NCI-H1930 (cell line): ENCODE measurements around the gene CMIP.
"Not testable (repeated sequence)": the region's sequence is repeated elsewhere in the genome, so short reads cannot be mapped to it uniquely, and the experiment has no call there.

ENCODE experiments used
- DNase-seq, 2 experiments: peaks; one replicate each; lab custom pipeline; 2025; lab: John Stamatoyannopoulos, UW

CMIP gene

DNA sequence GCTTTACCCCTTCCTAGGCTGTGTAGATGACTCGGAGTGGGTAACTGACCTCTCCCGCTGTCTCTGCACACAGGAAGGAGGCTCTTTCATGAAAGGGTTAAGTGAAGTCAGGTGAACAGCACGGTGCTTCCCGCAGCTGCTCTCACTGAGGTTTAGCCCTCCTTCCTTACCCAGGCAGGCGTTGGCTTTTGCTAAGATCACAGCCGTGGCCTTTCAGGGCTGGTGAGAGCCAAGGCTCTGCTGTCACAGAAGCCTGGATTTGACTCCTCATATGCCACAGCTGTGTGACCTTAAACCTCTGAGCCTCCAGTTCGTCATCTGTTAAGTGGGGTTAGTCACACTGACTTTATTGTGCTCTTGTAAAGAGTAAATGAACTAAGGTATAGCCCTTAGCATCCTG is 243.6 kb downstream of the CMIP start:
- DNase-seq: no peak

DNA sequence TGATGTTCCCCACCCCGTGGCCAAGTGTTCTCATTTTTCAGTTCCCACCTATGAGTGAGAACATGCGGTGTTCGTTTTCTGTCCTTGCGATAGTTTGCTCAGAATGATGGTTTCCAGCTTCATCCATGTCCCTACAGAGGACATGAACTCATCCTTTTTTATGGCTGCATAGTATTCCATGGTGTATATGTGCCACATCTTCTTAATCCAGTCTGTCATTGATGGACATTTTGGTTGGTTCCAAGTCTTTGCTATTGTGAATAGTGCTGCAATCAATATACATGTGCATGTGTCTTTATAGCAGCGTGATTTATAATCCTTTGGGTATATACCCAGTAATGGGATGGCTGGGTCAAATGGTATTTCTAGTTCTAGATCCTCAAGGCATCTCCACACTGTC is 244.2 kb downstream of the CMIP start:
- DNase-seq: not testable (repeated sequence)

DNA sequence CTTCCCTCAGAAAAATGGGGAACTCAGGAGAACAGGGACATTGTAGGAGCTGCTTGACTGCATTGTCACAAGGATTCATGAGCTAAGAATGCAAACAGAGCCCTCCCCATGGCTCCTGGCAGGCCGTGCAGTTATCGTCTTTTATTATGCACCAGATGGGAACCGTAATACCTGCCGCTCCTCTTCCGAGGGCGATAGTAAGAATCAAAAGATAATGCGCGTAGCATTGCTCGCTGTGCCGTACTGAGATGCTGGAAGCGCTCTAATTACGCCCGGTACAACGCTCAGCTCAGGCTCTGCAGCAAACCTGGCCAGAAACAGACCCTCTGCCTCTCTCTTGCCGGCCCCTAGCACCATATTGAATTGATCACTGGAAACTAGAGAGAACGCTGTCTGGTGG is 247.4 kb downstream of the CMIP start:
- no peak for DNase-seq

DNA sequence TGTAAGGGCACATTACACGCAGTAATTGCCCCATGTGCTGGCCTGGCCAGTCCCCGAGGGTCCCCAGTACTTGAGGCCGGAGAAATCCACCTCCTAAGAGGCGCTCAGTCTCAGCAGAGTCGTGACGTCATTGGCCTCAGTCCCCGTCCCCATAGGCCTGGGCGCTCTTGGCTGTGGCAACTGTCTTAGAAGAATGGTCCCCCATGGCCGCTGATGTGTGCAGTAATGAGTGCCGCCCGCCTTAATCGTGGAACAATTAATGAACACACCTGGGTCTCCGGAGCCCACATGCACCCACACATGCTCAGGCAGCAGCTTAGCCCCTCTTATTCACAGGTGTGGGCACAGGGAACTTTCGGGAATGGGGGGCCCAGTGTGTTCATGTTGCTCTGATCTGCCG is 248.0 kb downstream of the CMIP start:
- no peak for DNase-seq

DNA sequence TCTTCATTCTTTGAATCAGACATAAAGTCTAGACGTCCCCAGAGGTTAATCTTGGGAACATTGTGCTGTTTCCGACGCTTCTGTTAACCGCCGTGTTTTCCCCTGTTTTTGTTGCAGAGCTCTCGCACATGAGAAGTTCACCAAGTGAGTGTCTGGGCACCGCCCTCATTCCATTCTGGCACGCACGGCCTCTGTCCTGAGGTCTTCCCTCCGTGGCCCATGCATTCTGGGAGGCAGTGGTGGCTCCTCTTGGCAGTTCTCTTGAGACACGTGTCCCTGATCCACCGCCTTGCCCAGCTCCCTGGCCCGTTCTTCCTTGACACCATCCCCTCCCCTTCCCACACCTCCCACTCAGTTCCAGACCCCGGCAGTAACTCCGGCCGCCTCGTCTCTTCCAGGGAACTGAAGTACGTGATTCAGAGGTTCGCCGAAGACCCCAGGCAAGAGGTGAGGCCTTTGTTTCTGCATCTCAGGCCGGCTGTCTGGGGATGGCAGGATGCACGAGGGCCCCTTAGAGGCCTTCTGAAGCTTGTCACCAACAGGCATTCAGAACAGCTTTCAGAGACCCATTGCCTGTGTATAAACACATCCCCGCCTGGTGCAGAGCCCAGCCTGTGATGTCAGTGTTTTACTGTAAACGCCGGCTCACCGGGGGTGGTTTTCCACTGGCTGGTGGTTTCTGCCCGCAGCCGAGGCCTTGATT is 248.6 kb downstream of the CMIP start:
- DNase-seq: no peak

DNA sequence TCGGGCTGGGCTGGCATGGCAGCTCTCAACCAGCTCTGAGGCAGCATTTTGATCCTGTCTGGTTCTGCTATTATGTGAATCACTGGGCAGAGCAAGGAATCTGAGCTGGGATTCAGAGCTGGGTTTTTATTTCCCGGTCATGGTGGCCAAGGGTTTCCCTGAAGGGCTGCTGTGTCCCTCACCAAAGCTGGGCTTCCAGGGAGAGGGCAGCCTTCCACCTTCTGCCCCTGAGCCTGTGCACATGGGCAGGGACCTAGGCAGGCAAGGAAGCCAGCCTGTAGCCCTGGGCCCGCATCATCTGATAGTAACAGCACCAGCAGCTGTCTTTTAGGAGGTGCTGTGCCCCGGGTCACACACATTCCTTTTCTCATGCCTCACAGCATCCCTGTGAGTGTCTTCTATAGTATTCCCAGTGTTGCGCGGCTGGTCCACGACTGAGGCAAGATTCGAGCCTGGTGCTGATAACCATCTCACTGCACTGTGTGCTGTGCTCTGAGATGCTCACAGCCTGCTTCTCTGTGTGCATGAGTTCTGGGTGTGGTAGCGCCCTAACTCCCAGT is 249.2 kb downstream of the CMIP start:
- DNase-seq: no peak

DNA sequence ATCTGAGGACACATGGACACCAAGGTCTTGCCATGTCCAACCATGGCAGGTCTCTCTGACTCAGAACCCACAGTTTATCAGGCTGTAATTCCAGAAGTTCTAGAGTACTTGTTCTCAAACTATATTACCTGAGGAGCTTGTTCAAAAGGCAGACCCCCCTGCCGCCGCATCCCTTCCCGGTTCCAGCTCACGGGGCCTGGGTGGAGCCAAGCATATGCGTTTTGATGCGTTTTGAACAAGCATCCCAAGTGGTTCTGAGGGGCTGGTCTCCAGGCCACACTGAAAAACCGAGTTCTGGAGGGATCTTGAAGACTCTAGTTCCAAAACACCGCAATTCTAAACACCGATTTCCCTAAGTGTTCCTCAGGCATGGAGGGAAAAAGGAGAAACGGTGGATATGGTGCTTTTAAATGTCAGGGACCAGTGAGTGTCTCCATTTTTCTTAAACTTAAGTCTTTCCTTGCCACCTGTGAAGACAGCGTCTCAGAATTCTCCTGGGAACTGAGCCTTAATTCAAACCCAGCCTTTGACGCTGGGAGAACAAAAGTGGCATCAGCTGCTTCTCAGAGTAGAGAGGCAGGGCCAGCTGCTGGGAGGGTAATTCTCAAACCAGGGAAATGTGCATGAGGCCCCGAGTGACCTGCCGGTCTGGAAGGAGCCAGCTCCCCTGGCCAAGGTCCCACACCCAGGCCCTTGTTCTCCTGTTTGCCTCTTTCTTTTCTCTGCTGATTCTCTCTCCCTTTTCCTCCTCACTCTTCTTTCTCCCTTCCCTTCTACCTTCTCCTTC is 250.1 kb downstream of the CMIP start:
- no peak for DNase-seq

DNA sequence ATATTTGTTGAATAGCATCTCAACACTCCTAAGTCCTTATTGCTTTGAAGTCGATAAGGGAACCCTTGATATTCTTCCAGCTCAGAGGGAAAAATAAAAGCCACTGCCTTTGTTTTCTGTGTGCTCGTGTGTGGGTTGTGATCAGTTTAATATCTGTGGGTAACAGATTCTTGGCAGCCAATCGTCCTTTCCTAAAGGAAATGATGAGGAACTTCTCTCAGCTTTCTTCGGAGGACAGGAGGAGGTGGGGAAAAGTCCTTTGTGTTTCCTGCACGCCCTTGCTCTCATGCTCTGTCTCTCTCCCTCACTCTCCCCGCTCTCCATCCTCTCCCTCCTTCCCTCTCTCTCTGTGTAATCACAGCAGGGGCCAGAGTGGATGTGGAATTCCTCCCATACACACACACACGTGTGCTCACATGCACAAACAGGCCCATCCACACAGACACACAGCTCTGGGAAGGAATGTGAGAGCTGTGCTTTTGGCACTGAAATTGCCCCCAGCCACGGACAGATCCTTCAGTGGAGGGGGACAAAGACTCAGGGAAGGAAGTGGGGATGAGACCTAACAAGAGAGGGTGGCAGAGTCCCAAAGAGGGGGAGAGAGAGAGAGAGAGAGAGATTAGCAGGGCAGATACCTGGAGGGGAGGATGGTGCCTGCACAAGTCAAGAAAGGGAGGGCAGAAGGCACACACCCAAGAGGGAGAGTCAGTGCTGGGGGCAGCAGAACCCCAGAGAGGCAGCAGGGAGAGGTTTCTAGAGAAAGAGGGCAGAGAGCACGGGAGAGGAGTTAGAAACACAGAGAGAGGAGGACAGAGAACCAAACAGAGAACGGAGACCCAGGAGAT is 250.9 kb downstream of the CMIP start:
- DNase-seq: no peak

DNA sequence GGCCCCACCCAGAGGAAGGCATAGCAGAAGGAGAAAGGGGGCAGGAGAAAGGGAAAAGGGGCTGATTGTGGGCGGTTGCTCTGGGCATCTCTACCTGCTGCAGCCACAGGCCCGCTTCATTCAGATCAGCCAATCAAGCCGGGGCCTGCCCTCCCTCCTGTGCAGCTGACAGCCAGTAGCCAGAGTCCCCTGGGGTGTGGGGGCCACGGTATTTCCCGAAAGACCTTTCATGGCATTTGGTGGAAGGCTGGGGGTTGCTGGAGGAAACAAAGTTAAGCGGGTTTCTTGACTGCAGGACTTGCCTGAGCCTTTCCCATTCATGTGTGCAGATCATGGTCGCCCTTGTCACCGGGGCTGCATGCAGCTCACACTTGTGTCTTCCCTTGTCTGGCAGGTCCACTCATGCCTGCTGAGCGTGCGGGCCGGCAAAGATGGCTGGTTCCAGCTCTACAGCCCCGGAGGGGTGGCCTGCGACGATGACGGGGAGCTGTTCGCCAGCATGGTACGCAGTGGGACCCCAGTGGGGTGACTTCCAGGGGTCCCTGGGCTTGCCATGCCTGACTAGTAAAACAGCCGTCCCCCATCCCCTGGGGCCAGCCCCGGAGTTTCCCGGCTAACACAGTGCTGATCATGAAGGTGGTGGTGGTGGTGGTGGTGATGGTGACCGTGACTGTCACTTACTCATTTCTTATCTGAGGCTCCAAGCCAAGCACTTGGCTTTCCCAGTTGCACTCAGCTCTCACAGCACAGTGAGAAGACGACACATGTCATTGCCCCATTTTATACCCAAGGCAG is 251.8 kb downstream of the CMIP start:
- no peak for DNase-seq

DNA sequence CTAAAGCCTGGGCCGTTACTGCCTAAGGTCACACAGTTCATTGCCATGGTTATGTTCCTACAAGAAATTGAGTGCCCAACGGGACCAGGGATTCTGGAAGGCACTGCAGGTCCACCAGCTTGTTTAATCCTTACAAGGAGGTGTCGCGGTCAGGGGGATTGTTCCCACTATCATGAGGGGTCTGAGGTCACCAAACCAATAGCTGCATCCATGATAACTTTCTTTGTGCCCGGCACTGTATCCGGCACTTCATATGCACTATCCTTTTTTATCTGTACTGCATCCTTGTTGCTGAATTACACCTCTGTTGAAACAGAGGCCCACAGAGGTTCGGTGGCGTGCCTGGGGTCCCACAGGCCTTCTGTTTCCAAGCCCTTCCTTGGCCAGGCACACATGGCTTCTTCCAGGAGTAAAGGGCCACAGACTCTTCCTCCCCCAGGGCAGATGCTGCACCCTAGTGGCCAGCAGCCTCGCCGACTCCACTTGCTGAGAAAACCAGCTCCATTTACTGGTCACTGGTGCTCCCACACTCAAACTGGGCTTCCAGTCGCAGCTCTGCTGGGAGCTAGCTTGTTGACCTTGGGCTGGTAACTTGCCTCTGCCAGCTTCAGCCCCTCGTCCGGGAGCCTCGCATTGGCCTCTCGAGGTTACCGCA is 252.5 kb downstream of the CMIP start:
- DNase-seq: no peak

DNA sequence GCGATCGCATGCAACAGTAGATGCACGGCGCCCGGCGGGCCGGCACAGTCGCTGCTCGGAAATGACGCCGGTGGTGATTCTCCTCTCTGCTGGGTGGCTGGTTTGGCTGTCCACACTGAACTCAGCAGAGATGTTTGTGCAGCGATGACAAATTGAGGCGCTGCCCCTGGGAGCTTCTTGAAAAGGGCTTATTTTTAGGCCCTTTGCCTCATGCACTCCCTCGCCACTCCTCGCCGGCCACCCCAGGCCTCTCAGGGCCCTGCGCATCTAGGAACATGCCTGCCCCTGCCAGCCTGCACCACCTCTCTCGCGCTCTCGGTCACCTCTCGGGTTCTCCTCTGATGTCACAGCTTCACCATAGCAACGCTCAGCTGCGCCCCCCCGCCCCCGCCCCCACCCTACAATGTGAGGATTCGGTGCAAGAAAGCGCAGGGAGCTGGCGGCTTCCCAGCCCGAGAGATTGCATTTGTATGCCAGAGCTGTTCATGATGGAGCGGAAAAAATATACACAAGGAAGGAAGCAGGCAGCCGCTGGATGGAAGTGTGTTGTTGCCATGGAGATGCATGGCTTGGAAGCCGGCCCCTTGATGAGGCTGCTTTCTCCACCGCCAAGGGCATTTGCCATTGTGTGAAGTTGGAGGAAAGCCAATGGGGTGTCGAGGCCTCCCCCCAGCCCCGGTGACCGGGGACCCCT is 253.2 kb downstream of the CMIP start:
- no peak for DNase-seq

DNA sequence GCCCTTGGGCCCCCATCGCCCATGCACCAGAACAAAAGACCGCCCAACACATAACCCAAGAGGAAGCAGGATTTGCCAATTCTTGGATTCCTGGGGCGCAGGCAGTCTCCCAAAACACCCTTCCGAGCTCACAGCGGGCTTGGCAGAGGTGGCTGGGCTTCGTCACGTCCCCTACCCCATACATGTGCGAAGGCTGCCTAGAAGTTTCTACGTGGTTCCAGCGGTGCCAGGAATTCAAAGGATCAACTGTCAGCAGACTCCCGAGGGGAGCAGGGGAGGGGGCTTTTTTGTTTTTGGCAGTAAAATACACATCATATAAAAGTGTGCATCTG is 253.7 kb downstream of the CMIP start:
- DNase-seq: no peak

DNA sequence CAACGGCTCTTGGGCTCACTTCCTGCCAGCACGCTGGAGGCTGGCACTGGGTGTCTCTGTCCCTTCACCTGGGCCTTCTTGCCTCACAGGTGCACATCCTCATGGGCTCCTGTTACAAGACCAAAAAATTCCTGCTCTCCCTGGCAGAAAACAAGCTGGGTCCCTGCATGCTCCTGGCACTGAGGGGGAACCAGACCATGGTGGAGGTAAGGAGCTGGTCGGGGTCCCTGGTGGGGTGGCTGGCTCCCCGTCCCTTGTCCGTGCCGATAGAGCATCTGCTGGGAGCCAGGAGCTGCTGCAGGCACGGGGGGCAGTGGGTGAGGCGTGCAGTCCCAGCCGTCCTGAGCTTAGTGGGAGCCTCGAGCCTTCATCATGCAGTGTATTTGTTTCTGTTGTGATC is 255.0 kb downstream of the CMIP start:
- DNase-seq: no peak

DNA sequence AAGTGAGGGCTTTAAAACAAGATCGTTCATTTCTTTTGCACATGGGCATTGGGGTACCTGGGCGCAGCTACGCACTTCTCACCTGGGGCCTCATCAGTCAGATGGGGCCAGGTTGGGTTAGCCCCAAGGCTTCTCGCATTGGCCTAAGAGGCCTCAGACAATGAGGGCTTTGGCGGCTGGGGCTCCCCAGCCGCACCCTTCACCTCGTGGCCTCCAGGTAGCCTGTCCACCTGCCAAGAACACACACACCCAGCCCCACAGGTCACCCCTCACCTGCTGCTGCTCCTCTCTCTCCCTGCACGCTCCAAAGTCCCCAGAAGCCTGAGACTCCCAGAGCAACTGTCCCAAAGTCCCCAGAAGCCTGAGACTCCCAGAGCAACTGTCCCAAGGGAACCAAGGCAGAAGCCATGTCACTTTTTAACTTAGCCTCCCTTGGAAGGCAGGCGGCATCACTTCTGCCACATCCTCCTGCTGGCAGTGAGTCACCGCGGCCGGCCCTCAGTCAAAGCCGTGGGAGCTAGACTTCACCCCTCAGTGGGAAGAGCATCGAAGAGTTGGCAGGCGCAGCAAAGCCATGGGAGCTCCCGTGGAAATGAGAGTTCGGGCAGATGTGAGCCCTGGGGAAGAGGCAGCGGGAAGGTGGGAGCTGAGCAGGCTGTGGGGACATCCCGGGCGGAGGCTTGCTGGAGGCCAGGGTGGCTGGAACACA is 255.6 kb downstream of the CMIP start:
- no peak for DNase-seq

DNA sequence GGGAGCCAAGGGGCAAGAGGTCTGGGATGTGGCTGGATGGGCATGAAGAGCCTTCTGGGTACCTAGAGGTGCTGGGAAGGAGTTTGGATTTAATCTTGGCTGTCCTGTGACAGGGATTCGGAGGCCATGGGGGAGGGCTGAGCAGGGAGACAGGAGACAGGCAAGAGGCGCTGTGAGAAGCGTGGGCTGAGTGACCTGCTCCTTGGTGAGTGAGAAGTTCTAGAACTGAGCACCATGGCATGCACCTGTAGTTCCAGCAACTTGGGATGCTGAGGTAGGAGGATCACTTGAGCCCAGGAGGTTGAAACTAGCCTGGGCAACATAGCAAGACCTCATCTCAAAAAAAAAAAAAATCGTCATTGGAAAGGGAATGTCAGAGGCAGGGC is 256.2 kb downstream of the CMIP start:
- DNase-seq: no peak

DNA sequence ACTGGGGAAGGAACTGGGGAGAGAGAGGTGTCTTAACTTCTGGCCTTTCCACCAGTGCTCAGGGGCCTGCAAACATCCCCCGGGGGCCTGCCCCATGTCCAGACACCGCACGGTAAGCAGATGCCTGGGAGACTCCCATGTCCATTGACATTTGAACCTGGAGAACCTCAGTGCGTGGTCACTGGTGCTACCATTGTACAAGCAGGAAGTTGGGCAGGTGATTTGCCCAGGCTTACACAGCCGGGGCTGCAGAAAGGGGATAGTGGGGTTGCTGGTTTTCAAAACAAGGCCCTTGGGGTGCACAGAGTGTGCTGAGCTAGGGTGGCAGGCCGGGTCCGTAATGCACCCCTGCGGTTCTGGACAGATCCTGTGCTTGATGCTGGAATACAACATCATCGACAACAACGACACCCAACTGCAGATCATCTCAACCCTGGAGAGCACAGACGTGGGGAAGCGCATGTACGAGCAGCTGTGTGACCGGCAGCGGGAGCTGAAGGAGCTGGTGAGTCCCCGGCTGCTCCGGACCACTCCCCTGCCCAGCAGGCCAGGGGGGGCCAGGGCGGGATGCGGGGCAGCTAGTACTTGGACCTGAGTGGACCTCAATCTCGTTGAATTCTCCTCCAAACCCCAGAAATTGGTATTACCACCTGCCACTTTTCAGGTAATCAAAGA is 256.8 kb downstream of the CMIP start:
- DNase-seq: no peak

DNA sequence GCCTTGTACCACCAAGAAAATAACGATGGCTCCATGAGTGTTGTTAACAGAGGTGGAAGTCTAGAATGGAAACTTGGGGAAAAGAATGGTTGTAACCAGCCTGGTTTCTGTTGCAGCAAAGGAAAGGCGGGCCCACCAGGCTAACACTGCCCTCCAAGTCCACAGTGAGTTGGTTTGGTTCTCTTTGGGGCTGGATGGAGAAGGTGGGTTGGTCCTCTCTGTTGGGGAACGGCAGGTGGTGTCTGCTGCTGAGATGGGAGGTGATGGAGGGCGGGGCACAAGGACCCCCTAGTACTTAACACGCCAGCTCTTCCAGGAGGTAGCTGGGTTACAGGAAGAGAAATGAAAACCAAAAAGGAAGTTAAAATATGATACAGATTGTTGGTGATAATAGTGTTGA is 257.9 kb downstream of the CMIP start:
- DNase-seq: no peak

DNA sequence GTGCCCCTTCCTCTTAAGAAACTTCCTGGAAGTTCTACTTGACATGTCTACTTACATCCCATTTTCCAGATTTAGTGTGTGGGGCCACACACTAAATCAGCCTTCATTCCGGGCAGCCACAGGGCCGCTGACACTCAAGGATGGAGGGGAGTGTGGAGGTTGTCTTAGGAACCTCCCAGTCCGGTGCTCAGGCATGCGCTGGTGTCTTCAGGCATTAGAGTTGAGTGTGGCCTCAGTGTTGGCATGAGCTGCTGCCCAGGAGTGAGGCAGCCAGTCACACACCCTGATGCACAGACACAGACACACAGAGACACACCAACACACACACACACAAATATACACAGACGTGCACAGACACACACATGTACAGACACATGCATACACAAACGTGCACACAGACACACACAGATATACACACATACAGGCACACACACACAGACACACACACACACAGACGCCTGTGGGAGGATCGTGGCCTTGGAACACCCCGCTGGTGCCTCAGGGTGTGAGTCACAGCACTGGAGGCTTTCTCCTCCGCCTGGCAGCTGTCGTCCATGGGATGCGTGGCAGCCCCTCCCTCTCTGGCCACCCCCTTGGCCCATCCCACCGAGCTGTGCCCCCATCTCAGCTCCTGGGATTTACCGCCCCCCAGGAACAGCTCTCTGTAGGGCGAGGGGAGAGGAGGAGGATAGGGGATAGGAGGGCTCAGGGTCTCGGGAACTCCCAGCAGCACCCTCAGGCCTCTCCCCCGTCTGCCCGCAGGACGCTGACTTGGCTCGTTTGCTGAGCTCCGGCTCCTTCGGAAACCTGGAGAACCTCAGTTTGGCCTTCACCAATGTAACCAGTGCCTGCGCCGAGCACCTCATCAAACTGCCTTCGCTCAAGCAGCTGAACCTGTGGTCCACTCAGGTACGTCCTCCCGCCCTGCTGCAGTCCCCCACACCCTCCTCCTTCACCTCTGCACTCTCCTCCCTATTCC is 258.9 kb downstream of the CMIP start:
- no peak for DNase-seq
